SH-SY5Y (cell line): Measurements from ENCODE around the gene LMLN.

Experiments used
- GATA2 ChIP-seq: IDR thresholded peaks from 2 replicates; pipeline ENCODE4 v1.6.1; 2011; ENCODE audit warnings: mild to moderate bottlenecking, low read depth, low read length
- GATA3 ChIP-seq: IDR thresholded peaks from 2 replicates; pipeline ENCODE4 v1.6.1; 2011; ENCODE audit warnings: low read depth, mild to moderate bottlenecking, low read length, moderate library complexity

DNA sequence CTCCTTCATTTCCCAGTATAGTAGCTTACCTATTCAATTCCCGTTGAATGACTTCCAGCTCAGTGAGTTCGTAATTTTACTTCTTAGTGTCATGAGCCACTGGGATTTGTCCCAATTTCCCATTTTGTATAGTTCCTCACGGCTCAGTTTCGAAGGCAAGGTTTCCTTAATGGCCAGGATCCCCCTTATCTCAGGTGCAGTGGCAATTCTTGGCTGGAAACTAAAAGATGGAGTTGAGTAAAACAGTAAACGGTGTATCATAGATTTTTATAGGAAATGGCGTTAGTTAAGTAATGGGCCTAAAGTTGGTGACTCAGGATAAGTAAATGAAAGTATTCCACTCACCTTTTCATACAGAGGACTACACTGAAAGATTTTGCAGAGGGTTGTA is 522 bp upstream of the LMLN start:
- TF ChIP-seq GATA2 (no peak), GATA3 (no peak)
